Gastrocnemius medialis (tissue), 4 donors: ENCODE results near the gene TAP1. TPM values are rescaled to one million over a fixed set of nuclear protein-coding genes. Genes with fewer than 3 reads are reported as not detected.
"Not testable (repeated sequence)": the region's sequence is repeated elsewhere in the genome, so short reads cannot be mapped to it uniquely, and the experiment has no call there.

ENCODE experiments used
- ATAC-seq, 2 donors: fragments of 150-250 bp; one replicate each; pipeline ENCODE4 v1.9.1; 2016
- DNase-seq, 2 donors: peaks; one replicate each; pipeline ENCODE4 v3.0.0-alpha.2; 2019
- H3K27ac ChIP-seq, 4 donors: fragments of 200-600 bp; sonication (generic); 1 replicate in 1 of 4; 2 replicates in 3 of 4; pipeline ENCODE4 v1.5.1; 2016 to 2018; ENCODE audit warnings: mild to moderate bottlenecking in 2 of 4, moderate library complexity in 1 of 4
- H3K27me3 ChIP-seq, 3 donors: fragments of 200-600 bp; sonication (generic) in 2 of 3; 1 replicate in 1 of 3; 2 replicates in 2 of 3; pipeline versions ENCODE4 v1.5.1 to v1.6.0; 2016 to 2019; ENCODE audit warnings: mild to moderate bottlenecking in 1 of 3, moderate library complexity in 1 of 3
- H3K36me3 ChIP-seq, 2 donors: fragments of 200-600 bp; sonication (generic) in 1 of 2; one replicate each; pipeline ENCODE4 v1.5.1; 2017 to 2018
- H3K4me1 ChIP-seq, 2 donors: fragments of 200-600 bp; sonication (generic) in 1 of 2; one replicate each; pipeline ENCODE4 v1.5.1; 2016 to 2017; ENCODE audit warnings: mild to moderate bottlenecking in 2 of 2
- H3K4me3 ChIP-seq, 4 donors: fragments of 200-600 bp; sonication (generic) in 3 of 4; 1 replicate in 1 of 4; 2 replicates in 3 of 4; pipeline ENCODE4 v1.5.1; 2016 to 2019; ENCODE audit warnings: mild to moderate bottlenecking in 2 of 4
- H3K9me3 ChIP-seq, 3 donors: fragments of 200-600 bp; sonication (generic) in 2 of 3; 1 replicate in 1 of 3; 2 replicates in 2 of 3; pipeline ENCODE4 v1.5.1; 2016 to 2019
- POLR2A ChIP-seq, 2 donors: fragments of 450-650 bp; IDR thresholded peaks; one replicate each; pipeline ENCODE4 v1.6.1; 2017; ENCODE audit warnings: antibody characterized with exemption in 2 of 2, mild to moderate bottlenecking in 2 of 2, moderate library complexity in 2 of 2
- in situ Hi-C, 4 donors: fragments of 200-750 bp; cut with MboI; loops; one replicate each; pipeline versions ENCODE4 v1.15.0 to v1.8.0; 2017; ENCODE audit warnings: low sequenced_read_pairs in 4 of 4
- intact Hi-C: fragments of 100-400 bp; cut with DNase I; formaldehyde crosslinking; loops from one replicate; pipeline ENCODE4 v1.15.1; 2023; ENCODE audit warnings: low total_unique reads
- total RNA-seq, 4 donors: library from RNA; depleted of rRNA; stranded (reverse); fragments of >200 nt; gene quantifications; one replicate each; pipeline versions ENCODE4 v1.1.0 to v1.2.3, GENCODE V29; 2016
- TF ChIP-seq, protein P1 (sequence below), 5 experiments: fragments of 450-650 bp in 3 of 5; fragments of 200-600 bp in 2 of 5; sonication (generic) in 2 of 5; IDR thresholded peaks in 4 of 5; conservative IDR thresholded peaks in 1 of 5; 1 replicate in 4 of 5; 2 replicates in 1 of 5; pipeline ENCODE4 v1.5.1; 2016 to 2019; ENCODE audit warnings: antibody characterized with exemption in 5 of 5, mild to moderate bottlenecking in 3 of 5, moderate library complexity in 3 of 5

Gene TAP1
- total RNA-seq, 4 donors from 2014 or later: 13.2 to 26.7 (median 19.0) TPM

DNA sequence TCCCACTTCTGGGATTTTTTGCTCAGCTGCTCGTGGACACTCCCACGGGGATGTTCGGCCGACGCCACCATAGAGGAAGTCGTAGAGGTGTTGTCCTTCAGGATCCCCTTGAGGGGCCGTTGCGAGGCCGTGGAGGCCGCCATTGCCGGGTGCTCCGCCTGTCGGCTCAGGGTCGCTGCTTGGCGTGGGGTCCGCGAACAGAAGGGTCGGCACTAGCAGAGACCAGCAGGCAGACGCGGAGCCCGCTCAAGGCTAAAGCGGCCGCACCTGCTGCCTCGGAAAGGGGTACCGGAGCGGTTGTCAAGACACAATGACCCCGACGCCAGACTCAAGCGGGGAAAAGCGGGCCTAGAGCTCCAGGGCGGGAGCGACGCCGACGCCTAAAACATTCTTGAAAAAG is 26.2 kb upstream of the TAP1 start:
- in situ Hi-C loops (loop anchor here (10.0 to 25.0 kb wide), 3 partner anchors 55 to 108 kb away; no protein-coding TSS in a partner anchor), intact Hi-C loops (no loop called here)
- Histone ChIP-seq H3K9me3 (no peaks in the 10 kb centered on the region), H3K4me3 (no peak overlapping the region), H3K27ac (no peak overlapping the region), H3K27me3 (no peaks in the 10 kb centered on the region), H3K36me3 (no peaks in the 10 kb centered on the region), H3K4me1 (peaks cover 0 to 5% of the 10 kb centered on the region in 2 donors)
- DNase-seq: no peak
- TF ChIP-seq, protein P1, sequence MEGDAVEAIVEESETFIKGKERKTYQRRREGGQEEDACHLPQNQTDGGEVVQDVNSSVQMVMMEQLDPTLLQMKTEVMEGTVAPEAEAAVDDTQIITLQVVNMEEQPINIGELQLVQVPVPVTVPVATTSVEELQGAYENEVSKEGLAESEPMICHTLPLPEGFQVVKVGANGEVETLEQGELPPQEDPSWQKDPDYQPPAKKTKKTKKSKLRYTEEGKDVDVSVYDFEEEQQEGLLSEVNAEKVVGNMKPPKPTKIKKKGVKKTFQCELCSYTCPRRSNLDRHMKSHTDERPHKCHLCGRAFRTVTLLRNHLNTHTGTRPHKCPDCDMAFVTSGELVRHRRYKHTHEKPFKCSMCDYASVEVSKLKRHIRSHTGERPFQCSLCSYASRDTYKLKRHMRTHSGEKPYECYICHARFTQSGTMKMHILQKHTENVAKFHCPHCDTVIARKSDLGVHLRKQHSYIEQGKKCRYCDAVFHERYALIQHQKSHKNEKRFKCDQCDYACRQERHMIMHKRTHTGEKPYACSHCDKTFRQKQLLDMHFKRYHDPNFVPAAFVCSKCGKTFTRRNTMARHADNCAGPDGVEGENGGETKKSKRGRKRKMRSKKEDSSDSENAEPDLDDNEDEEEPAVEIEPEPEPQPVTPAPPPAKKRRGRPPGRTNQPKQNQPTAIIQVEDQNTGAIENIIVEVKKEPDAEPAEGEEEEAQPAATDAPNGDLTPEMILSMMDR (IDR thresholded peaks at IDR 0.05 in 4 of 5, conservative IDR thresholded peaks at IDR 0.05 in 1 of 5): no peak
- ATAC-seq: no peak

DNA sequence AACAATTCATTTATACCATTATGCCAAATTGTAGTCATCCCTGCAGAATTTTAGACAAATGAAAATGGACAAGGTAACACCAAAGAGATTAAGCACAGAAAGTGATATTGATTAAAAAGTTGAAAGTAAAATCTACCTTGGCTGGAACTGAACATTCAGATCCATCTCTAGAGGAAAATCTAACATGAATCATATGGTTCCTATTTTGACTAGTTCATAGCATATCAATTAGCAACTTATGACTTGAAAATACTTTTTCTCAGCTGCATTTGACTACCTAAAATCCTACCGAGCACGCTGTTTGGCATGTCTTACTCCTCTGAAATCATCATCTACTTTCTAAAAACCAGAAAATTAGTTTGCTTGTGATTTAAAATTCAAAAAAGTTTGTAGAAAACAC is 23.1 kb upstream of the TAP1 start:
- Histone ChIP-seq H3K27me3 (no peaks in the 10 kb centered on the region), H3K36me3 (no peaks in the 10 kb centered on the region), H3K9me3 (no peaks in the 10 kb centered on the region), H3K27ac (no peak overlapping the region), H3K4me1 (no peaks in the 10 kb centered on the region), H3K4me3 (no peak overlapping the region)
- ATAC-seq (no peak), DNase-seq (no peak)
- no peak for TF ChIP-seq POLR2A (IDR thresholded peaks at IDR 0.05)
- TF ChIP-seq, protein P1 (IDR thresholded peaks at IDR 0.05 in 4 of 5, conservative IDR thresholded peaks at IDR 0.05 in 1 of 5): no peak
- intact Hi-C loops (no loop called here), in situ Hi-C loops (loop anchor here in 1 of 4 donors (25.0 kb wide), 1 partner anchor 111 kb away; no protein-coding TSS in a partner anchor)

DNA sequence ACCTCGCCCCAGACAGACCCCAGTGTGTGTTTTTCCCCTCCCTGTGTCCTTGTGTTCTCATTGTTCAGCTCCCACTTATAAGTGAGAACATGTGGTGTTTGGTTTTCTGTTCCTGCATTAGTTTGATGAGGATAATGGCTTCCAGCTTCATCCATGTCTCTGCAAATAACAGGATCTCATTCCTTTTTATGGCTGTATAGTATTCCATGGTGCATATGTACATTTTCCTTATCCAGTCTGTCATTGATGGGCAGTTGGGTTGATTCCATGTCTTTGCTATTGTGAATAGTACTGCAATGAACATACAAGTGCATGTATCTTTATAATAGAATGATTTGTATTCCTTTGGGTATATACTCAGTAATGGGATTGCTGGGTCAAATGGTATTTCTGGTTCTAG is 20.4 kb upstream of the TAP1 start:
- H3K4me1 ChIP-seq, H3K4me3 ChIP-seq, H3K9me3 ChIP-seq, H3K36me3 ChIP-seq, DNase-seq, H3K27me3 ChIP-seq, ATAC-seq, H3K27ac ChIP-seq, intact Hi-C loops: not testable (repeated sequence)
- in situ Hi-C loops: loop anchor here in 1 of 4 donors (5.0 kb wide), 1 partner anchor 42 kb away; no protein-coding TSS in a partner anchor

DNA sequence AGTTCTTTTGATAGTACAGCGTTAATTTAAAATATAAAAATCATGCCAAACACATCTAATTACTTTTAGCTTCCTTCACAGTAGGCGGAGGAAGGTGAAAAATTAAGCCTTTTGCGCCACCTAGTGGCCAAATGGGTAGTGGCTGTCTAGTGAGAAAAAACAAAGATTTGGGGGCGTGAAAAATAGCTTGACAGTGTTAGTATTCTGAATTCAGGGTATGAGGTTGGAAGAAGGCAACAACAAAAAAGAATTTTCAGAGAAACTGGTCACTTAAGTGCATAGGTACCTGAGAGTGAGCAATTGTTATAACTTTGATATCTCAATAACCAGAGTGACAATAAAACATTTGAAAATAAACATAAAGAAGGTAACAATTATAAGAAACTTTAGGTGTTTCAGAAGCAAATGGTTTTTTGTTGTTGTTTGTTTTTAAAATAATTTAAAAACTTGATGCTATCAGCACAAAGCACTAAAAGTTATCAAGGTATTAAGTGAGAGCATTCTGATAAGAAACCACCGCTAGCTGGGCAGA is 14.8 kb upstream of the TAP1 start:
- Histone ChIP-seq H3K4me1 (no peaks in the 10 kb centered on the region), H3K36me3 (no peaks in the 10 kb centered on the region), H3K9me3 (no peaks in the 10 kb centered on the region), H3K27ac (no peak overlapping the region), H3K27me3 (no peaks in the 10 kb centered on the region), H3K4me3 (no peak overlapping the region)
- ATAC-seq (peak; percentile 60 to 86), DNase-seq (peak; percentile 46 to 55)
- no peak for TF ChIP-seq POLR2A (IDR thresholded peaks at IDR 0.05)
- TF ChIP-seq, protein P1 (IDR thresholded peaks at IDR 0.05 in 4 of 5, conservative IDR thresholded peaks at IDR 0.05 in 1 of 5): peak; percentile 88 to 95 (median 91)
- in situ Hi-C loops: no loop called here
- intact Hi-C loops: loop anchor here (1.0 to 5.0 kb wide), 4 partner anchors 14 to 451 kb away; partner anchors contain the start of genes PSMB9 and TAP2

DNA sequence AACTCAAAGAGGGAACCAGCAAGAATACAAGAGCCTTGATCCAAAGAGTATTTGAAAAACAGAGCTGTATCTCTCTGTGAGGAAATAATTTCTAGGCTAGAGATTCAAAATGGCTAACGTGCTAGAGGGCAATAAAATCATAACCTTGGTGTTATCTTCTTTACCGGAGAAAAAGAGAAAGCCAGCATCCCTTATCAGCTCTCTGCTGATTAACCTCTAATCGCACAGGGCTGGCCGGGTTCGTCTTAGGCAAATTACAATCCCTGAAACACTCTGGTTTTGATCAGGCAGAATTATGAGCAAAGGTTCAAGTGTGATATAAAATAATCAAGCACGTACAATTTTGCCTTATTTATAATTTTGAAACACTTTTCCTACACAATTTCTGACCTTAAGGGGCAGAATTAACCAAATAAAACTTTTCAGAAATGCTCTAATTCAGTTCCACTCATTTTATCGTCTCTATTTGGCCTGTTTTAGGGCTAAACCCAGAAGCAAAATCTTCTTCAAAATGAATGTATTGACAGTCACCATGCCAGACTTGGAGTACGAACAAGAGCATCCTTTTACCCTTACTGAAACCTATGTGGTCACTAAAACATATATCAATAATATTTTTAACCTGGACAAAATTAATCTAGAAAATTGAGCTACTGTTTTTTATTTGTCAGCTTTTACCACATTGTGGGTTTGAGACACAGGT is 14.2 kb upstream of the TAP1 start:
- in situ Hi-C loops: no loop called here
- H3K4me1 ChIP-seq: no peaks in the 10 kb centered on the region

More for the DNA sequence above, 14.2 kb upstream of the TAP1 start:
- DNase-seq: no peak
- no peak for TF ChIP-seq POLR2A (IDR thresholded peaks at IDR 0.05)
- TF ChIP-seq, protein P1 (IDR thresholded peaks at IDR 0.05 in 4 of 5, conservative IDR thresholded peaks at IDR 0.05 in 1 of 5): no peak
- Histone ChIP-seq H3K27ac (no peak overlapping the region), H3K36me3 (no peaks in the 10 kb centered on the region), H3K9me3 (no peaks in the 10 kb centered on the region), H3K27me3 (no peaks in the 10 kb centered on the region), H3K4me3 (no peak overlapping the region)
- intact Hi-C loops: loop anchor here (1.0 to 5.0 kb wide), 4 partner anchors 13 to 450 kb away; partner anchors contain the start of genes PSMB9 and TAP2
- no peak for ATAC-seq
